Measurements from ENCODE around the gene RALGPS1.

DNA sequence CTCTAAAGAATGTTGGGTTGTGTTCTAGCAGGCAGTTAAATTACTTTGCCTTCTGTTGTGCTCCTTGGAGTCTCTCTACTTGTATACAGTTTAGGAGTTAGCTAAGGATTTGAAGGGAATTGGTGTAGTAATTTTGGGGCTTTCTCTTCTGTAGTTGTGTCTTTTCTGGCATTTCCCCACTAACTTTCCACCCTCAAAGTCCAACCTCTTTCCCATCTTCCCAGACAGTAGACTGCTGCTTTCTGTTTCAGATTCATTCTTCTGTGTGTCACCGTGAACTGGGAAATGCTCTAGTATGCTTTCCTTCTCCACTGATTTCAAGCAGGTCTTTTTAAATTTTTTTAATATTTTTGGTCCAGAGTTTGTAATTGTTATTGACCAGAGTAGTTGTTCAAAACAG, 212.4 kb downstream of the RALGPS1 start:
- TF ChIP-seq, protein P1, sequence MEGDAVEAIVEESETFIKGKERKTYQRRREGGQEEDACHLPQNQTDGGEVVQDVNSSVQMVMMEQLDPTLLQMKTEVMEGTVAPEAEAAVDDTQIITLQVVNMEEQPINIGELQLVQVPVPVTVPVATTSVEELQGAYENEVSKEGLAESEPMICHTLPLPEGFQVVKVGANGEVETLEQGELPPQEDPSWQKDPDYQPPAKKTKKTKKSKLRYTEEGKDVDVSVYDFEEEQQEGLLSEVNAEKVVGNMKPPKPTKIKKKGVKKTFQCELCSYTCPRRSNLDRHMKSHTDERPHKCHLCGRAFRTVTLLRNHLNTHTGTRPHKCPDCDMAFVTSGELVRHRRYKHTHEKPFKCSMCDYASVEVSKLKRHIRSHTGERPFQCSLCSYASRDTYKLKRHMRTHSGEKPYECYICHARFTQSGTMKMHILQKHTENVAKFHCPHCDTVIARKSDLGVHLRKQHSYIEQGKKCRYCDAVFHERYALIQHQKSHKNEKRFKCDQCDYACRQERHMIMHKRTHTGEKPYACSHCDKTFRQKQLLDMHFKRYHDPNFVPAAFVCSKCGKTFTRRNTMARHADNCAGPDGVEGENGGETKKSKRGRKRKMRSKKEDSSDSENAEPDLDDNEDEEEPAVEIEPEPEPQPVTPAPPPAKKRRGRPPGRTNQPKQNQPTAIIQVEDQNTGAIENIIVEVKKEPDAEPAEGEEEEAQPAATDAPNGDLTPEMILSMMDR (IDR thresholded peaks at IDR 0.05 in 8 of 11, conservative IDR thresholded peaks at IDR 0.05 in 3 of 11) = no peak
- TF ChIP-seq POLR2A (IDR thresholded peaks at IDR 0.05) (no peak), POLR2AphosphoS5 (IDR thresholded peaks at IDR 0.05) (no peak)
